Gastroesophageal sphincter (tissue), 4 donors: ENCODE results near the gene DLX3. TPM values are rescaled to one million over a fixed set of nuclear protein-coding genes. Genes with fewer than 3 reads are reported as not detected.

Experiments
- ATAC-seq: fragments of 150-250 bp; one replicate; pipeline ENCODE4 v1.9.1; 2016; ENCODE audit warnings: mild to moderate bottlenecking, moderate library complexity
- H3K27ac ChIP-seq, 4 donors: fragments of 200-600 bp; sonication (generic) in 3 of 4; 1 replicate in 3 of 4; 2 replicates in 1 of 4; pipeline ENCODE4 v1.5.1; 2016 to 2019
- H3K27me3 ChIP-seq: fragments of 200-600 bp; sonication (generic); one replicate; pipeline ENCODE4 v1.5.1; 2019
- H3K36me3 ChIP-seq, 2 donors: fragments of 200-600 bp; sonication (generic); one replicate each; pipeline ENCODE4 v1.5.1; 2019; ENCODE audit warnings: control low read depth in 1 of 2
- H3K4me1 ChIP-seq, 3 donors: fragments of 200-600 bp; sonication (generic); 1 replicate in 2 of 3; 2 replicates in 1 of 3; pipeline ENCODE4 v1.5.1; 2016 to 2019; ENCODE audit warnings: control low read depth in 2 of 3
- H3K4me3 ChIP-seq, 2 donors: fragments of 200-600 bp; sonication (generic); one replicate each; pipeline ENCODE4 v1.5.1; 2019; ENCODE audit warnings: mild to moderate bottlenecking in 1 of 2, moderate library complexity in 1 of 2
- H3K9me3 ChIP-seq, 3 donors: fragments of 200-600 bp; sonication (generic); one replicate each; pipeline ENCODE4 v1.5.1; 2017 to 2019; ENCODE audit warnings: control low read depth in 2 of 3
- CTCF ChIP-seq, 4 experiments: fragments of 200-600 bp in 2 of 4; fragments of 450-650 bp in 2 of 4; sonication (generic) in 1 of 4; IDR thresholded peaks; one replicate each; pipeline ENCODE4 v1.5.1; 2017 to 2019; ENCODE audit warnings: antibody characterized with exemption in 4 of 4, mild to moderate bottlenecking in 2 of 4, moderate library complexity in 2 of 4
- EP300 ChIP-seq: sonication (generic); formaldehyde crosslinking; IDR thresholded peaks from one replicate; pipeline ENCODE4 v1.6.1; 2017; ENCODE audit warnings: antibody characterized with exemption, mild to moderate bottlenecking
- POLR2A ChIP-seq, 2 donors: fragments of 450-650 bp; IDR thresholded peaks; one replicate each; pipeline ENCODE4 v1.6.1; 2017; ENCODE audit warnings: antibody characterized with exemption in 2 of 2, mild to moderate bottlenecking in 2 of 2, moderate library complexity in 1 of 2
- POLR2AphosphoS5 ChIP-seq: sonication (generic); formaldehyde crosslinking; IDR thresholded peaks from one replicate; pipeline ENCODE4 v1.6.1; 2017; ENCODE audit warnings: antibody characterized with exemption
- WGBS, 2 donors: methylation state at CpG; one replicate each; pipeline ENCODE4 v1.1.5; 2018; ENCODE audit warnings: low coverage in 1 of 2; 5-methylcytosine and 5-hydroxymethylcytosine counted together
- total RNA-seq, 4 donors: library from RNA; depleted of rRNA; stranded (reverse); fragments of >200 nt; gene quantifications; one replicate each; pipeline ENCODE4 v1.1.0, GENCODE V29; 2016

The DLX3 gene
- total RNA-seq, 4 donors from 2014 or later: not detected

- H3K36me3 ChIP-seq: no peaks in the 10 kb centered on the region
- peak overlapping the region in 1 of 4 donors; percentile 83 for H3K27ac ChIP-seq
- no peak for TF ChIP-seq CTCF (IDR thresholded peaks at IDR 0.05)
- no peak for ATAC-seq
- H3K4me3 ChIP-seq: no peak overlapping the region
- no peaks in the 10 kb centered on the region for H3K9me3 ChIP-seq
- no peaks in the 10 kb centered on the region for H3K27me3 ChIP-seq
- 63 to 79% methylated on average over 2 of the region's 4 CpGs for WGBS, 2 donors
- peaks cover 0 to 57% (median 13%) of the 10 kb centered on the region in 3 donors for H3K4me1 ChIP-seq
These were observed 44.0 kb upstream of the DLX3 start for GRCh38 chr17:50039058-50039457.

- Histone ChIP-seq H3K27ac (peak overlapping the region; percentile 11 to 83 (median 60)), H3K27me3 (no peaks in the 10 kb centered on the region), H3K4me1 (peaks cover 0 to 61% (median 19%) of the 10 kb centered on the region in 3 donors), H3K9me3 (no peaks in the 10 kb centered on the region), H3K4me3 (no peak overlapping the region), H3K36me3 (no peaks in the 10 kb centered on the region)
- TF ChIP-seq POLR2AphosphoS5 (peak; percentile 93), CTCF (IDR thresholded peaks at IDR 0.05) (no peak)
- peak; percentile 90 for ATAC-seq
- WGBS, 2 donors: 28 to 50% methylated on average over 1 to 10 of the region's 14 CpGs
These were observed 42.5 kb upstream of the DLX3 start for GRCh38 chr17:50037321-50038107.

GRCh38 chr17:50036455-50037261 is 41.6 kb upstream of the DLX3 start:
- 80% methylated on average over 1 of the region's 11 CpGs; no CpG with 5 or more reads in 1 of the 2 donors for WGBS, 2 donors
- H3K27me3 ChIP-seq: no peaks in the 10 kb centered on the region
- peak overlapping the region; percentile 11 to 83 (median 60) for H3K27ac ChIP-seq
- H3K4me3 ChIP-seq: no peak overlapping the region
- H3K9me3 ChIP-seq: no peaks in the 10 kb centered on the region
- TF ChIP-seq POLR2A (IDR thresholded peaks at IDR 0.05): no peak
- TF ChIP-seq CTCF (IDR thresholded peaks at IDR 0.05): no peak
- no peak for TF ChIP-seq POLR2AphosphoS5
- no peak for TF ChIP-seq EP300
- ATAC-seq: no peak
- no peaks in the 10 kb centered on the region for H3K36me3 ChIP-seq
- peaks cover 0 to 67% (median 19%) of the 10 kb centered on the region in 3 donors for H3K4me1 ChIP-seq

- Histone ChIP-seq H3K27me3 (no peaks in the 10 kb centered on the region), H3K27ac (peak overlapping the region in 2 of 4 donors; percentile 75 to 83), H3K36me3 (no peaks in the 10 kb centered on the region), H3K4me1 (peaks cover 0 to 67% (median 19%) of the 10 kb centered on the region in 3 donors), H3K4me3 (no peak overlapping the region), H3K9me3 (no peaks in the 10 kb centered on the region)
- WGBS, 2 donors: no CpG with 5 or more reads among the region's 1 CpG
- ATAC-seq: no peak
- TF ChIP-seq POLR2A (IDR thresholded peaks at IDR 0.05) (no peak), CTCF (IDR thresholded peaks at IDR 0.05) (no peak), EP300 (no peak), POLR2AphosphoS5 (no peak)
These were observed 40.9 kb upstream of the DLX3 start for GRCh38 chr17:50035945-50036344.
